Right renal cortex interstitium (tissue), 3 donors: ENCODE results near the gene KCNH8. TPM values are rescaled to one million over a fixed set of nuclear protein-coding genes. Genes with fewer than 3 reads are reported as not detected.
"Not testable (repeated sequence)": the region's sequence is repeated elsewhere in the genome, so short reads cannot be mapped to it uniquely, and the experiment has no call there.

Source experiments
- DNase-seq, 3 donors: peaks; one replicate each; pipeline ENCODE4 v3.0.0-alpha.2; 2013; ENCODE audit warnings: low read depth in 3 of 3, low spot score in 2 of 3
- polyA plus RNA-seq, 3 donors: library from polyadenylated mRNA; unstranded; fragments of 120-200 nt; gene quantifications; one replicate each; pipeline ENCODE4 v1.2.1, GENCODE V29; 2013; ENCODE audit not compliant: insufficient read length in 3 of 3

KCNH8 gene
- polyA plus RNA-seq, 3 donors, result 0.75 to 1.4 (median 0.99) TPM

- DNase-seq, result no peak
Observed at GRCh38 chr3:19171794-19172193, 23.5 kb downstream of the KCNH8 start.

DNA sequence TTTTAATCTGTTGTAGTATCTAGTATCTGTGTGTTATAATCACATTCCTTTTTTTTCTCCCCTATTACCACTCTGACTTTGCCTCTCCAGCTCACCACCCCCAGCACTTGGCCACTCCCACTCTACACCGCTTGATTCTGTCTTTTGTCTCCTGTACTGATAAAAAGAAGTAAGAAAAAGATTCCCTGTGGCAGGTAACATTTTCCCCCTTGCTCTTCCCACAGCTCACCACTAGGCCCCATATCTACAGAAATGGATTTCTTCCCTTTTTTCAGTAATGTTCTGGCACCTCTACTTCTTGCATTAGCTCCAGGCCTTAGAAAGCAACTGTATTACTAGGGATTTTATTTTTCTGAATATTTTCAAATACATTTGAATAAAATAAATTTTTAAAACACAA lies 25.6 kb downstream of the KCNH8 start:
- no peak for DNase-seq

GRCh38 chr3:19183584-19183983 lies 35.3 kb downstream of the KCNH8 start:
- no peak for DNase-seq

DNA sequence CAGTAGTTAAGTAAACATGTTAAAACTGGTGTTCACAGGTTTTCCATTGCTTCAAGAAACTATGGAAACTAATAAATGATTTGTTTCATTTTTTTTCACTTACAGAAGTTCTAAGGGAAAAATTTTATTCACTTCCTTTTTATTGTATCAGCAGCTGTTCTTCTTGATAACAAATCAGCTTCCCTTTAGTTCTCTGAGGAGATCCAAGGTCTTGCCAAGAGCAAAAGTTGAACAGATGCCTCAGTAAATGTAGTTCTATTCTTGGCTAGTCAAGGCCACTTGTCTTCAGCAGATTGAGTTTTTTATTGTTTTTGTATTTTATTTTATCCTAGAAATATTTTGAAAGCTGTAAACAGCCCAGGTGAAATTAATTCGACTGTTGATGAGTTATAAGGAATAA lies 41.8 kb downstream of the KCNH8 start:
- DNase-seq, result no peak

DNA sequence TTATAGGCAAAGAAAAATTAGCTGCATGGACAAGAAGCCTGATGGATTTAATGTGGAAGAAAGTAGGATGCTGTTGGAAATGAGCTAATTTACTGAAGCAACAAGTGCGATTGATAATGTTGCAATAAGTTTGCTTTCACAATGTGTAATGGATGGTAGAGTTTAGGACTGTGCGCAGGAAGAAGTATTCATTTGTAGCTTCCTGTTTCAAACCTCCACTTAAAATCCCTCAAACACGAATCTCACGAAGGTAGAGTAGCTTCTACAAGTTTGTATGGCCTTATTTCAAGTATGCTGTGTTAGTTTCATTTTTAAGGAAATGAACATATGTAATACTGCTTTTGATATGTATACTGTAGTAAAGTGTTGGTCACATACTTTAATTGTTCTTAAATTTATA lies 42.3 kb downstream of the KCNH8 start:
- no peak for DNase-seq

GRCh38 chr3:19199131-19199530 lies 50.8 kb downstream of the KCNH8 start:
- no peak for DNase-seq

DNA sequence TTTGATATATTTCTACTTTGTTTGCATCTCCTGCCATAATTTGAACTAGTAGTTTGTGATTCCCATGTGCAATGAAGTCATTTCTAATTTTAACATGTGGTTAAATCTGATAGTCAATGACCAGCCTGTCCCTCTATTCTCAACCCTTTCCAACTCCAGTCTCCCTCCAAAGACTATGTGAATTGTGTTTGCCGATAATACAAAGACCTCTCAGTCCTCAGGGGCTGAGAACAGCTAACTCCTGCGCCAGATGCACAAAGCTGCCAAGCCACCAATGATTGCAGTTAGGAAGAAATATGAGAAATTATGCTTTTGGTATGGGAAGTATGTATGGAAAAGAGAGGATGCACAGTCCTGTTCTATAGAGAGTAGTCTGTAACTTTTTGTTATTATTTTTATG lies 54.0 kb downstream of the KCNH8 start:
- DNase-seq, result no peak

DNA sequence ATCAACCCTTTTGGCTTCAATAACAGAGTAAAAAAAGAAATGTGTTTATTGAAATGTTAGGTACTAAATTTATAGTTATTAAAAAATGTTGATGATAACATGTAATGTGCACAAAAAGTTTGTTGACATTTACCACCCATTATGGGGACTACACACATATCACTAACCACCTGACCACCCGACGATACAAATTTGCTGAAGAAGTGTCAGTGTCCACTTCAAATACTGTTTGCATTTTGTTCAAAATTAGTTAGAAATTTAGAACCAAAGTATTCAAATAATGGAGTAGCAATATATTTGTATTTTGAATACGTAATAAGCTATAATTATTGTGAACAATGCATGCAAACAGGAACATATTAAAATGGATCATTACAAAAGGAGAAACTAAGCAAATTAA lies 54.4 kb downstream of the KCNH8 start:
- no peak for DNase-seq

DNA sequence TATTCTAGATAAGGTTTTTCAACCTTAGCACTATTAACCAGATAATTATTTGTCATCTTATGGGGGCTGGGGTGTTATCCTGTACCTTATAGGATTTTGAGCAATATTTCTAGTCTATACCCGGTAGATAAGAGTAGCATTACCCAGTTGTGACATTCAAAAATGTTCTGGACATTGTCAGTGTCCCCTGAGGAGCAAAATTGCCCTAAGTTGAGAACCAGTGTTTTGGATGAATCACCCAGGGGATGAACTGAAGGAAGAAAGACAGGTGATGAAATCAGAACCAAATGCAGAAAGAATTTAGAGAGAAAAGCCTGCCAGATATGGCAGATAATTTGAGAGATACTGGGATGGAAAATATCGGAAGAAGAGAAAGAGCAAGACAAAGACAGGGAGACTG lies 58.2 kb downstream of the KCNH8 start:
- DNase-seq, result no peak

DNA sequence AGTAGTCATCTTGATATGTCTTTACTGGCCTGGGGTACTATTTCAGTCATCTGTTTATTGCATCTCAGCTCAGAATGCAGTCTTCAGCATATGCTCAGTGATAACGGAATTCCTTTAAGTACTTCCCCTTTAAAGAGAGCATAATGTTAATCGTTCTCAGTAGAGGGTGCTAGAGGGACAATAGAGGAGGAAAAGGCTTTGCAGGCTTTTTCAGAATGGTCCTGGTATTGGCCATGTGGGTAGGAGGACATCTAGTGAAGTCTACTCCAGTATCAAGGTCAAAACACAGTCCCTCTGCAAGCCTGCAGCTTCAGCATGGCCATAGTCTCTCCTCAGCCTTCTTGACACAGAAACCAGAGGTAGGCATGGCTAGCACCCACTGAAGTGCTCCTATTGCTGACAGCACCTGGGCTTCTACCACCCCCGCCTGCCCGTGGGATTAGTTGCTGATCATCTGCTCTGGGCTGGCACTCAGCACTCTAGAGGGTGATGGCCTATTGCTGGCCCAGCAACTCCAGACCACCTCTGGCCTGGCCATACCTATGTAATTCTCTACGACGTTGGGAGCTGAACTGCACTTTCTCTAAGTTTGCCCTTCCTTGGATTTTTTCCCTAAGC lies 65.4 kb downstream of the KCNH8 start:
- DNase-seq, result no peak

- no peak for DNase-seq
Observed at GRCh38 chr3:19215427-19215826, 67.1 kb downstream of the KCNH8 start.

DNA sequence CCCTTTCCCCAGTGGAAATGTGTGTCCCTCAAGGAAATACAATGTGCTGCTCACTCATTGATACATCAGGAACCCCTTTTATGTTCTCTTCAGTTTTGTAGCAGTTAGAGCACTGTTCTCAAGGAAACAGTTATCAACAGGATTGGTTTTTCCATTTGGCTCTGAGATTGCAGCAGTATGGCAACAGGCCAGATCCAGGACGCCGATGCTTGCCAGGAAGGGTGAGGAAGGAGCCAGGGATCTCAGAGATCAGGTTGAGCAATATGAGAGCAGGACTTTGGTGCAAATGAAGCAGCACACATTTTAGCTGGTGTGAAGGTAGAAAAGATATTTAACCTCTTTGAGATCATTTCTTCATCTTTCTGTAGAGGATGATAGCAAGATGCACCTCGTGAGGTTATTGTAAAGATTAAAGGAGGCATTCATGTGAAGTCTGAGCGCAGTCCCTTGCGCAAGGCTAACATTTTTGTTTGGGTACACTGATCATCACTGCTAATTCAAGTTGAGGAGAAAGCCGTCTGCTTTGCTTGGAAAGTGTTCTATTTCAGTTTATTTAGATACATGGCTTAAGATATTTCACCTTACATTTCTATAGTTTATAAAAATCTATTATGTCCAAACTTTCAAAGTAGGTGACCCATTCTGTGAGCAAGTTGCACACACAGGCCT lies 68.5 kb downstream of the KCNH8 start:
- no peak for DNase-seq

DNA sequence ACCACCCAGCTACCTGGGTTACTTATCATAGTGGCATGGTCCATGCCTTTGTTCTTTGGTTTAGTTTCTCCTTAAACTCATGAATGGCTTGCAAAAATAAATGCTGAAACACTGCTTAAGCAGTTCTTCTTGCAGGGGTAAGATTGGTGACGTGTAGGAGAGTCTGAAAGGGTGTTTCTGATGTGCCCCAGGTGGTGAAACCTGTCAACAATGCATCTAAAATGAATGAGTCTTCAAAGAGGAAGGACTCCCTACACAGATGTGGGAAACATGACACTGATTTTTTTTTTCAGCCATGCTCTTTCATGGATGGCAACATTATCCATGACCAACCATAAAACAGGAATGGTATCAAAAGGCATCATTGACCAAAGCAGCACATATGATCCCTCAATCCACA lies 72.0 kb downstream of the KCNH8 start:
- peak in 2 of 3 donors; percentile 6 to 10 for DNase-seq

DNA sequence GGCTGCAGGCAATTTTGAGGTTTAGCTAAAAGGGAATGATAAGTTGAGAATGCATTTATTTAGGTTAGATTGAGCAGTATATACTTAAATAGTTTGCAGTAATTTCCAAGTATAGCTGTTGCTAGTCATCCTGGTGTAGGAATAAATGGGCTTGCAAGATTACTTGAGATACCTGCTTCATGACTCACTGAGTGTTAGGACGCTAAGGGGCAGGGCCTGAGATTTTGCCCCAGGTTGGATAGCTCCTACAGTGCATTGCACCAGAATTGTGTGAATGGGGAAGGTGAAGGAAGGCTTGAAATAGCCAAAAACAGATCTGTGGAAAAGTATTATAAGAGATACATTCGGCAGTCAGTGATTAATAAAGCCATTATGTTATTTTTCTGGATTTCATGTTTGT lies 72.8 kb downstream of the KCNH8 start:
- DNase-seq, result no peak

DNA sequence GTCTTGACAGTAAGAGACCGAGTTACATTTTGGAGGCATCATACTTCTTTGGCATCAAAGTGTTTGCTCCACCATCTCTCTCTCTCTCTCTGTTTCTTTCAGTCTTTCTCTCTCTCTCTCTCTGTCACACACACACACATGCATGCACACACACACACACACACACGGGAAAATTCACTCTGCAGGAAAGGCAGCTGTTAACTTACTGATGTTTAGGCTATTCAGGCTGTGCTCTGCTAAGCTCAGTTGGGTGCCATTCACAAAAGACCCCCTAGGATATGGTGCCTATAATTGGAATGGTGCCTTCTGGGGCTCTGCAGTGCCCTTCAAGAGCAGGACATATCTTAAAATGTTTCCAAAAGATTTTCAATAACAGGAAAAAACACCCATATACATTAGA lies 78.2 kb downstream of the KCNH8 start:
- no peak for DNase-seq

- DNase-seq, result no peak
Observed at GRCh38 chr3:19228167-19228566, 79.9 kb downstream of the KCNH8 start.

DNA sequence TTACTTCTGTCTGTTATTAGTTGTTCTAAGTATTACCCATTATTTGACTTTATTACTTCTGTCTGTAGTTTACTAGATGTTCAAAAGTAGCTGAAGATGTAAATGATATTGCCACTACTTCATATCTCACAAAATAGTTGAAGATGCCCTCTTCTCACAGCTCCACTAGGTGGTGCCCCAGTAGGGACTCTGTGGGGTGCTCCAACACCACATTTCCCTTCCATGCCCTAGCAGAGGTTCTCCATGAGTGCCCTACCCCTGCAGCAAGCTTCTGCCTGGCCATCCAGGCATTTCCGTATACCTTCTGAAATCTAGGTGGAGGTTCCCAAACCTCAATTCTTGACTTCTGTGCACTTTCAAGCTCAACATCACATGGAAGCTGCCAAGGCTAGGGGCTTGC lies 80.8 kb downstream of the KCNH8 start:
- DNase-seq, result no peak

DNA sequence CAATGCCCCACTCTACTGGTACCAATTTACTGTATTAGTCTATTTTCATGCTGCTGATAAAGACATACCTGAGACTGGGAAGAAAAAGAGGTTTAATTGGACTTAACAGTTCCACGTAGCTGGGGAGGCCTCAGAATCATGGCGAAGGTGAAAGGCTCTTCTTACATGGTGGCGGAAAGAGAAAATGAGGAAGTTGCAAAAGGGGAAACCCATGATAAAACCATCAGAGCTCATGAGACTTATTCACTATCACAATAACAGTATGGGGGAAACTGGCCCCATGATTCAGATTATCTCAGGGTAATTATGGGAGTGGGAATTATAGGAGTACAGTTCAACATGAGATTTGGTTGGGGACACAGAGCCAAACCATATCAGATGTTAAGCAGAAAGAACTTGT lies 81.6 kb downstream of the KCNH8 start:
- not testable (repeated sequence) for DNase-seq

DNA sequence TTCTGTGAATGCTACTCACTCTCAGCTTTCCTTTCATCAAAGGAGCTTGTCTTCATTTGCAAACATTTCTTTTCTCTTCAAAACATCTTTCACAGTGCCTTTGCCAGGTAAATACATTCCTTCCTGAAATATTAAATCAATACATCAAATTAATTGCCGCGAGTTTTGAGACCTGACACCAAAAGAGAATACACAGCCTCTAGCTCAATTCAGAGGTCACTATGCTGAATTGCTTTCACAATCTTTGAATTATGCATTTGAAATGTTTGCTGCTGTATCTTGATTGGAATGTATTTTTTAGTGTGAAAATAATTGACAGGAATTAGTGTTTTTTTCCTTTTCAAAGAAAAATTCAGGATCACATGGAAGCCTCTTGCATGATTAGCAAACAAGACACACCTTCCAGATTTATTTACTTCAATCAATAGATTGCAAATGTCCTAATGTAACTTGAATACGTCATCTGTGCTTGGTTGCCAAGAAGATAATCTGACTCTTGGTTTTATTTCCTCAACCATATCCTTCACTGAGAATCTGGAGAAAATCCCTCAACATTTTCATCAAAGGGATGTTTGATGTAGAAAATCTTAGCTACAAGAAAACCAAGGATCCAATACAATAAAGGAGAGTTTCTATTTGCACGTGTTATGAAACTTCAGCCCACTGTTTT lies 83.6 kb downstream of the KCNH8 start:
- DNase-seq, result no peak

DNA sequence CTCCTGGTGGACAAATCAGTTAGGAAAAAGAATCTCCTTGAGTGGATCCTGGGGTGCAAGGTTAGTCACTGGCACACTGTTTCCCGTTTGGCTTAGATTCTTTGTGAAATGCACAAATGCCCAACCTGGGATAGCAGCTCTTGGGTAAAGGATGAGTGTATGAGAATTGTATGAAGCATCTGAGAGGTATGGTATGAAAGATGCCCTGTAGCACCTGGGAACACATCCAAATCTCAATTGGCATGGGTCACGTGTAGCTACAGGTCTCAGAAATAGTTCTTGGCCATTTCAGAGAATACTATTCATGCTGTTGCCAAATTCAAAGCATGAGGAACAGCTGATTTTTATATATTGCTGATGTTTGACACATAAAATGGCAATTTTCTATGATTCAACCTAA lies 84.3 kb downstream of the KCNH8 start:
- no peak for DNase-seq

DNA sequence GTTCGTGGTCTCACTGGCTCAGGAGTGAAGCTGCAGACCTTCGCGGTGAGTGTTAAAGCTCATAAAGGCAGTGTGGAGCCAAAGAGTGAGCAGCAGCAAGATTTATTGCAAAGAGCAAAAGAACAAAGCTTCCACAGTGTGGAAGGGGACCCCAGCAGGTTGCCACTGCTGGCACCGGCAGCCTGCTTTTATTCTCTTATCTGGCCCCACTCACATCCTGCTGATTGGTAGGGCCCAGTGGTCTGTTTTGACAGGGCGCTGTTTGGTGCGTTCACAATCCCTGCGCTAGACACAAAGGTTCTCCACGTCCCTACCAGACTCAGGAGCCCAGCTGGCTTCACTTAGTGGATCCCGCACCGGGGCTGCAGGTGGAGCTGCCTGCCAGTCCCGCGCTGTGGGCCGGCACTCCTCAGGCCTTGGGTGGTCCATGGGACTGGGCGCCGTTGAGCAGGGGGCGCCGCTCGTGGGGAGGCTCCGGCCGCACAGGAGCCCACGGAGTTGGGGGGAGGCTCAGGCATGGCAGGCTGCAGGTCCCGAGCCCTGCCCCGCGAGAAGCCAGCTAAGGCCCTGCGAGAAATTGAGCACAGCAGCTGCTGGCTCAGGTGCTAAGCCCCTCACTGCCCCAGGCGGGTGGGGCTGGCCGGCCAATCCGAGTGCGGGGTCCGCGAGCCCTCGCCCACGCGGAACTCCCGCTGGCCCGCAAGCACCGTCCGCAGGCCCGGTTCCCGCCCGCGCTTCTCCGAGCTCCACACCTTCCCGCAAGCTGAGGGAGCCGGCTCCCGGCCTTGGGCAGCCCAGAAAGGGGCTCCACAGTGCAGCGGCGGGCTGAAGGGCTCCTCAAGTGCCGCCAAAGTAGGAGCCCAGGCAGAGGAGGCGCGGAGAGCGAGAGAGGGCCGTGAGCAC lies 85.8 kb downstream of the KCNH8 start:
- not testable (repeated sequence) for DNase-seq
